Body of pancreas (tissue), 4 donors: Measurements from ENCODE around the gene CYP2W1. TPM values are rescaled to one million over a fixed set of nuclear protein-coding genes. Genes with fewer than 3 reads are reported as not detected.
A peak's percentile ranks its signal among the peaks of the same experiment; 100 is the strongest.

Source experiments
- ATAC-seq: fragments of 150-250 bp; one replicate; pipeline ENCODE4 v1.9.1; 2016
- DNase-seq, 4 donors: peaks; one replicate each; pipeline ENCODE4 v3.0.0-alpha.2; 2019
- H3K27ac ChIP-seq, 4 donors: fragments of 200-600 bp; sonication (generic); 1 replicate in 3 of 4; 2 replicates in 1 of 4; pipeline versions ENCODE4 v1.5.1 to v1.6.1; 2016 to 2019; ENCODE audit warnings: mild to moderate bottlenecking in 1 of 4, mixed read lengths in 1 of 4, moderate library complexity in 1 of 4
- H3K27me3 ChIP-seq, 2 donors: fragments of 200-600 bp; sonication (generic); one replicate each; pipeline ENCODE4 v1.6.0; 2016; ENCODE audit warnings: mild to moderate bottlenecking in 1 of 2
- H3K36me3 ChIP-seq, 2 donors: fragments of 200-600 bp; sonication (generic); replicated peaks in 1 of 2; 2 replicates each; pipeline ENCODE4 v1.5.1; 2016; ENCODE audit warnings: low read depth in 2 of 2; ENCODE audit not compliant: insufficient read depth in 1 of 2
- H3K4me1 ChIP-seq: fragments of 200-600 bp; sonication (generic); one replicate; pipeline ENCODE4 v1.6.0; 2016
- H3K4me3 ChIP-seq, 2 donors: fragments of 200-600 bp; sonication (generic); 1 replicate in 1 of 2; 2 replicates in 1 of 2; pipeline ENCODE4 v1.5.1; 2016 to 2019
- H3K9me3 ChIP-seq, 3 donors: fragments of 200-600 bp; sonication (generic); 1 replicate in 2 of 3; 2 replicates in 1 of 3; pipeline ENCODE4 v1.5.1; 2016
- CTCF ChIP-seq, 7 experiments: fragments of 450-650 bp in 4 of 7; fragments of 200-600 bp in 3 of 7; sonication (generic) in 3 of 7; IDR thresholded peaks; one replicate each; pipeline ENCODE4 v1.5.1; 2016 to 2019; ENCODE audit warnings: antibody characterized with exemption in 7 of 7
- POLR2A ChIP-seq, 3 donors: fragments of 450-650 bp; IDR thresholded peaks; one replicate each; pipeline ENCODE4 v1.6.1; 2016; ENCODE audit warnings: antibody characterized with exemption in 3 of 3, mild to moderate bottlenecking in 2 of 3
- WGBS, 2 donors: methylation state at CpG; one replicate each; pipeline ENCODE4 v1.1.5; 2017; 5-methylcytosine and 5-hydroxymethylcytosine counted together
- intact Hi-C: fragments of 100-400 bp; cut with DNase I; formaldehyde crosslinking; loops from one replicate; pipeline ENCODE4 v1.15.1; 2023
- total RNA-seq, 2 donors: library from RNA; depleted of rRNA; stranded (reverse); fragments of >200 nt; gene quantifications; one replicate each; pipeline ENCODE4 v1.1.0, GENCODE V29; 2016

Gene CYP2W1
- total RNA-seq, 2 donors from 2014 or later = not detected

GRCh38 chr7:985127-985416, 2.1 kb downstream of the CYP2W1 start:
- Histone ChIP-seq H3K27ac (no peak overlapping the region), H3K36me3 (no peaks in the 10 kb centered on the region), H3K4me1 (peaks cover 31% of the 10 kb centered on the region), H3K27me3 (no peaks in the 10 kb centered on the region), H3K4me3 (no peak overlapping the region), H3K9me3 (no peaks in the 10 kb centered on the region)
- intact Hi-C loops = no loop called here
- 83 to 92% methylated on average over 5 to 13 of the region's 16 CpGs for WGBS, 2 donors
- TF ChIP-seq POLR2A (IDR thresholded peaks at IDR 0.05) (no peak), CTCF (IDR thresholded peaks at IDR 0.05) (no peak)
- ATAC-seq = no peak
- no peak for DNase-seq

DNA sequence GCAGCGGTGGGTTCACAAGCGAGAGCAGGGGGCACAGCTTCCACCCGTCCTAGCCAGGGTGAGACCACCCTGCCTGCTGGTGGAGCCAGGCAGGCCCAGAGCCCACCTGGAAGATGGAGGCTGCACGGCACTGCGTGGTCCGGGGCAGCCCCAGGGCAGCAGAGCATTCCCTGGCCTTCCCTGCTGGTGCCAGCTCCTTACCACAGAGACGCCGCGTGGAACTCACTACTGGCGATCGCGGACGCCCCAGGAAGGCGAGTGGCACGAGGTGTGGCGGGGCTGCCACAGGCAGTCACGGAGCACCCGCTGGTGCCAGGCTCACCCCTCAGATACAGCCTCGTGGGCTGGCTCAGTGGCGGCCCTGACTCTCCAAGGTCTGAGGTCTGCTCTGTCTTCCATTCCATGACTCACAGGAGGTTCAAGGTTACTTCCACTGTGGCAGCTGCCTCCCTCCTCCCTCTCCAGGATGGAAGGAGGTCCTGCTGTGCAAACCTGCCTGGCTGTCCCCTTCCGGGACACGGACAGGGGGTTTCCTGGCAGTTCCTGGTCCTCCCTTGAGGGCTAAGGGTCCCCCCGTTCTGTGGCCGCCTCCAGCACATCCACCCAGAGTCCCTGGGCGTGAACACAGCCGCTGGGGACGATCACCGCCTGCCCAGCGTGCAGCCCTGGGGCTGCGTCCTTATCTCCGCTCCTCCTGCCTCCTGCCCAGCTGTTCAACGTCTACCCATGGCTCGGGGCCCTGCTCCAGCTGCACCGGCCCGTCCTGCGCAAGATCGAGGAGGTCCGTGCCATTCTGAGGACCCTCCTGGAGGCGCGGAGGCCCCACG, 3.1 kb downstream of the CYP2W1 start:
- DNase-seq (peak; percentile 54 to 79 (median 70)), ATAC-seq (peak; percentile 69)
- no peaks in the 10 kb centered on the region for H3K9me3 ChIP-seq
- H3K27ac ChIP-seq = peak overlapping the region in 3 of 4 donors; percentile 39 to 59 (median 48)
- TF ChIP-seq CTCF (IDR thresholded peaks at IDR 0.05) = no peak
- peak in 1 of 3 donors; percentile 19 for TF ChIP-seq POLR2A (IDR thresholded peaks at IDR 0.05)
- intact Hi-C loops = no loop called here
- no peaks in the 10 kb centered on the region for H3K36me3 ChIP-seq
- H3K4me1 ChIP-seq = peaks cover 31% of the 10 kb centered on the region
- 36 to 38% methylated on average over 22 to 35 of the region's 41 CpGs for WGBS, 2 donors
- no peaks in the 10 kb centered on the region for H3K27me3 ChIP-seq
- no peak overlapping the region for H3K4me3 ChIP-seq

DNA sequence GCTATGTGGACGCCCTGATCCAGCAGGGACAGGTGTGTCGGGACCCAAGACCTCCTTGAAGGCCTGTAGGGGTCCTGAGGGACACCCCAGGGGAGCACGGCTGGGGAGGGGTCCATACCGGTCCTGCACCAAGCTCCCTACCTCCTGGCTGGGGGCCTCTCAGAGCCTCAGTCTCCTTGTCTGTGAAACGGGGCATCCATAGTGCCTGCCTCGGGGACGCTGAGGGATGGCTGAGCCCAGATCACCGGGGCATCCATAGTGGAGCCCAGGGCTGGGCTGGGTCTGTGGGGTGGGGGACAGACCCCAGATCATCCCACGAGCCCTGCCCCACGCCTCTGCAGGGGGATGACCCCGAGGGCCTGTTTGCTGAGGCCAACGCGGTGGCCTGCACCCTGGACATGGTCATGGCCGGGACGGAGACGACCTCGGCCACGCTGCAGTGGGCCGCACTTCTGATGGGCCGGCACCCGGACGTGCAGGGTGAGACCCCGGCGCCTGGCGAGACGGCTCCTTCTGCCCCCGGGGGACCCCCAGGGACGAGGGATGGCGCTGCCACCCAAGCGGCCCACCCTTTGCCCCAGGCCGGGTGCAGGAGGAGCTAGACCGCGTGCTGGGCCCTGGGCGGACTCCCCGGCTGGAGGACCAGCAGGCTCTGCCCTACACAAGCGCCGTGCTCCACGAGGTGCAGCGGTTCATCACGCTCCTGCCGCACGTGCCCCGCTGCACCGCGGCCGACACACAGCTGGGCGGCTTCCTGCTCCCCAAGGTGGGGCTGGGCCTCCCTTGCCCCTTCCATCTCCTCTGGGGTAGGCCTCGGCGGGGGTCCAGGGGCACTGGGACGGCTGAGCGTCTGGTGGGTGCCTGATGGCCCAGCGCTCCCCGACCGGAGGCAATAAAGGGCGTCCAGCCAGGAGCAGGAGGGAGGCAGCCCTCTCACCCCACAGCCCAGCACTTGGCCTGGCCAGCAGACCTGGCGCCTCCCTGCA, 4.1 kb downstream of the CYP2W1 start:
- no peak overlapping the region for H3K4me3 ChIP-seq
- TF ChIP-seq POLR2A (IDR thresholded peaks at IDR 0.05) (no peak), CTCF (IDR thresholded peaks at IDR 0.05) (no peak)
- no peaks in the 10 kb centered on the region for H3K27me3 ChIP-seq
- H3K27ac ChIP-seq = peak overlapping the region in 3 of 4 donors; percentile 39 to 59 (median 48)
- WGBS, 2 donors = 77 to 83% methylated on average over 13 to 22 of the region's 56 CpGs
- H3K9me3 ChIP-seq = no peaks in the 10 kb centered on the region
- intact Hi-C loops = no loop called here
- H3K36me3 ChIP-seq = no peaks in the 10 kb centered on the region
- H3K4me1 ChIP-seq = peaks cover 31% of the 10 kb centered on the region
- ATAC-seq (no peak), DNase-seq (no peak)

GRCh38 chr7:987909-988308, 4.9 kb downstream of the CYP2W1 start:
- ATAC-seq (no peak), DNase-seq (no peak)
- Histone ChIP-seq H3K27me3 (no peaks in the 10 kb centered on the region), H3K27ac (no peak overlapping the region), H3K9me3 (no peaks in the 10 kb centered on the region), H3K36me3 (no peaks in the 10 kb centered on the region), H3K4me1 (peaks cover 33% of the 10 kb centered on the region), H3K4me3 (no peak overlapping the region)
- WGBS, 2 donors = 56 to 67% methylated on average over 5 to 6 of the region's 6 CpGs
- intact Hi-C loops = no loop called here
- TF ChIP-seq POLR2A (IDR thresholded peaks at IDR 0.05) (no peak), CTCF (IDR thresholded peaks at IDR 0.05) (no peak)
